GM03348 (cell line): ENCODE data around the gene CGB7.
"Not testable (repeated sequence)": the region's sequence is repeated elsewhere in the genome, so short reads cannot be mapped to it uniquely, and the experiment has no call there.

Experiments
- DNase-seq: peaks from one replicate; pipeline ENCODE4 v3.0.0; 2012; ENCODE audit warnings: low spot score

Gene CGB7

DNA sequence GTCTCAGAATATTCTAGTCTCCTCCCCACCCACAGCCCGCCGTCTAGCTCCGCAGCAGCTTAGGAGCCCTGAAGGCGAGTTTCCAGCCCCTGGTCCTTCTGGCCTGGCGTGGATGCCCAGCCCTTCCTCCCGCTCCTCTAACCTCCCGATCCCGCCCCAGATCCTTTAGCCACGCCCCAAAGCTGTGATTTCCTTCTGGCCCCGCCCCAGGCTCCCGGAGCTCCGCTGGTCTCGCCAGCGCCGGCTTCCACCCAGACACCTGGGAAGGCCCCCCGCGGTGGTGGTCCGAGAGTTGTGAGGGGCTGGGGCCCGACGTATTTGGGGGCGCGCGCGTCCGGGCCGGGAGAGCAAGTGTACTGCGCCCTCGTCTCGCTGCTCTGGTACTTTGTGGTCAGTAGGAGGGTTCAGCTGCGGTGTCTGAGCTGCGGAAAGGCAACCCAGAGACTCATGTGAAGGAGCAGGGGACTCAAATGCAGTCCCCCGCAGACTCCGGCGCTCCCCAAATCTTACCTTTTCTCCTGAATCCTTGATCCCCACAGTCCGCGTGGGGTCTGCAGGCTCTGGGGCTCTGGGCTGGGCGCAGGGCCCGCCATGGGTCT is at the start of gene CGB7:
CGB7 (minus strand) TSS at position 114 of the 599 bp plus-strand sequence. CDS start 2,374 bp downstream, outside the sequence.
- DNase-seq, result peak; percentile 92

DNA sequence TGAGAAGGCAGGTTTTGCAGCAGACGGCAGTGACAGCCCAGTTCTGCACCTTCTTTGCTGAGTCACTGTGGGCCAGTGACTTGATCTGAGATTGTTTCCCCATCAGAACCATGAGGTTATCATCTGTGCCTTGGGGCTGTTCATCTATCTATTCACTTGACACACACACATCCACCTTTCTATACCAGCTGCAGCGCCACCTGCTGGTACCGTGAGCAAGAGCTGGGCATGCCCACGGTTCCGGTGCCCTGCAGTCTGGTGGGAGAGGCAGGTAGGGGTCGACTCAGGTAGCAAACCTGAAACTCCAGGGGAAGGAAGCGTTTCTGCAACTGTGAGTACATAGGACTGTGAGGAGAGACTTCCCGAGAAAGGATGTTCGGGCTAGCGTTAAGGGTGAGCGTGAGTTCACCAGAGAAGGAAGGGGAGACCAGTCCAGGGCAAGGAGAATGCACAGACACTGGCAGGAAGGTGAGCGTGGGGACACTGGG is 49.1 kb upstream of the CGB7 start:
- peak; percentile 52 for DNase-seq

DNA sequence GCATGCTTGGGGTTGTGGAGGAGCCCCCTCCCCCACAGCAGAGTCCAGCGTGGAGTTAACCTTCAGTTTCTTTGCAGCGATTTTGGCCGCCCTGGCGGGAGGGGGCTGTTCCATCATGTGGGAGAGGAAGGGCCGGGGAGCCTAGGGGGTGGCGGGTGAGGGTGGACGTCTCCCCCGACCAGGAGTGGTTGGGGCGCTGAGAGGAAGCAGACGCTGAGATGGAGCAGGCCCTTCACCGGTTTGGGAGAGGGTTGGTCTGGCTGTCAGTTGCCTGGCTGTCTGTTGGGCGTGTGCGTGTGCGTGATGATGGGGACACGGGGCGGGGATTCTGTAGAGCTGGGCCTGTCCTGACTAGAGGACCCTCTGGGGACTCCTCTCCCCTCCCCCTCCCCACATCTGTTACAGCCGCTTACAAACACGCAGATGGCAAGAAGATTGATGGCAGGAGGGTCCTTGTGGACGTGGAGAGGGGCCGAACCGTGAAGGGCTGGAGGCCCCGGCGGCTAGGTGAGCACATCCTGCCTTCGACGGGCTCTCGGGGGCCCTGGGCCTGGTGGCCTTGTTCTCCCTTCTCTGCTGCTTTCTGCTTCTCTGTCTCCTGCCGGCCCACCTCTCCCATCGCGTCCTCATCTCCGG is 46.8 kb upstream of the CGB7 start:
- DNase-seq, result no peak

DNA sequence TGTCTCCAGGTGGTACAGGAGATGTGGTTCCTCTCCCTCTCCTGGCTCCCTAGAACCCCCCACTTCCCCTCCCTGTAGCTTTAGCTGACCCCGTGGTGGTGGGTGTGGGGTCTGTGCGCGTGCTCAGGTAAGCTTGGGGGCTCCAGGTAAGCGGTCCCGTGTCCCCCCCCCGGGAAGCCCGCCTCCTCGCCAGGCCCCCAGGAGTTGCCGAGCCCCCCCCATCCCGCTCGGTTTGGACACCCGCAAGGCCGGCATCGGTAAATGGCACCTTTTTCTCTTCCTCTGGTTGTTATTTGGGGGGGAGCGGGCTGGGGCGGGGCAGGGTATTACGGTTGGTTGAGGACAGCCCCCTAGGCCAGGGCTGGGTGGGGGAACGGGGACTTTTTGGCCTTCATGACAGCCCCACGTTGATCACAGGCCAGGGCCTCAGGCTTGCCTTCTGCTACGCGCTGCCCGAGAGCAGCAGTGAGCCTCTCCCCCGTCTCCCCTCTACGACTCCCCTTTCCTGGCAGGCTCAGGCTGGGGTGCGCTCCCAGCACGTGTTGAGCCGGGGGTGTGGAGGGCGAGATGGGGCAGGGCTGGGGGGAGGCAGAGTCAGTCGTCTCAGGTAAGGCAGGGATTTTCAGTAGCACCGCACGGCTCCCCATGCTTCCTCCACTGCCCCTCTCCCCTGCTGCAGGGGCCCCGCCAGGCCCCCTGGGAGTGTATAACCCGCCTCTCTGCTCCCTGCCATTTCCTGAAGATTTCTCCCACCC is 46.0 kb upstream of the CGB7 start:
- DNase-seq, result no peak

DNA sequence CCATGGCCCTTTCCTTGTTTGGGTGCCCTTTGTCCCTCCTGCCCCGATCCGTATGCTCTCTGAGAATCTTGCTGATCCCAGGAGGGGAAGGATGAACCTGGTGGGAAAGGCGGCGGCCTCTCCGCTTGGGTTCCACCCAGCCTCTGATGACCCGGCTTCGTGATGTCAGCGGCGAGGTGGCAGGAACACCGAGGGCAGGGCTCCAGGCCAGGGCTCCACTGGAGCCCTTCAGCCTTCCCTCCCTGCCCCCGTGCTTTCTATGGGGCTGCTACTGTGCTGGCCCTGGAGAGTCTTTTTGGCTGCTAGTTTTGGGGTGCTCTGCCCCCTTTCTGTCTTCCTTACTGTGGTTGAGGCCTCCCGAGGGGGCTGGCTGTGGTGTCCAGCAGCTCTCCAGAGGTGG is 44.8 kb upstream of the CGB7 start:
- DNase-seq, result no peak

DNA sequence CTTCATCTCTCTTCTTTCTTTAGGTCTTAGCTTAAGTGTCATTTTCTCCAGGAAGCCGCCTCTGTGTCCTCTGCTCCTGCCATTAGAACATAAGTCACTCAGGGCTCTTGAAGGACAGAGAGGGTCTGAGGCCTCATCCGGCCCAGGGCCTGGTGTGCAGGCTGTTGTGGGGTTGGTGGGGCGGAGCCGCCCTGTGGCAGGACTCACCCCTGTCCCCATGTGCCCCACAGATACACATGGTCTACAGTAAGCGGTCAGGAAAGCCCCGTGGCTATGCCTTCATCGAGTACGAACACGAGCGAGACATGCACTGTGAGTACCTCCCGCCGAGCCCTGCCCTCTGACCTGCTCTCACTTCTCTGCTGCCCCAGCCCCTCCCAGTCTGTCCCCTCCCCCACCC is 43.6 kb upstream of the CGB7 start:
- DNase-seq, result no peak

DNA sequence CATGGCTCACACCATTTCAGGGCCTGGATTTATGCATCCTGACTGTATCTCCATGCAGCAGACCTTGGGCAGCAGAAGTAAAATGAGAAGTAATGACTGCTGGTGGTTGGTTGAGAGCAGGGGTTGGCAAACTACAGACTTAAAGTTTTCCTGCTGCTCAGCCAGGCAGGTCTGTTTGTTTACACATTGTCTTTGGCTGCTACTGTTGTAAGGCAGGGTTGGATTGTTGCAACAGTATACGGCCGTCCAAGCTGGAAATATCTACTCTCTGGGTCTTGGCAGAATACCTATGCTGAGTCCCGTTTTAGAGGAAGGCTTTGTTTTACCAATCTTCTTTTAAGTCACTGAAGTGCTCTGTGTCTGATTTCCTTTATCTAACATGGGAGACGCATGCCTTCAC is 41.2 kb upstream of the CGB7 start:
- DNase-seq, result no peak

DNA sequence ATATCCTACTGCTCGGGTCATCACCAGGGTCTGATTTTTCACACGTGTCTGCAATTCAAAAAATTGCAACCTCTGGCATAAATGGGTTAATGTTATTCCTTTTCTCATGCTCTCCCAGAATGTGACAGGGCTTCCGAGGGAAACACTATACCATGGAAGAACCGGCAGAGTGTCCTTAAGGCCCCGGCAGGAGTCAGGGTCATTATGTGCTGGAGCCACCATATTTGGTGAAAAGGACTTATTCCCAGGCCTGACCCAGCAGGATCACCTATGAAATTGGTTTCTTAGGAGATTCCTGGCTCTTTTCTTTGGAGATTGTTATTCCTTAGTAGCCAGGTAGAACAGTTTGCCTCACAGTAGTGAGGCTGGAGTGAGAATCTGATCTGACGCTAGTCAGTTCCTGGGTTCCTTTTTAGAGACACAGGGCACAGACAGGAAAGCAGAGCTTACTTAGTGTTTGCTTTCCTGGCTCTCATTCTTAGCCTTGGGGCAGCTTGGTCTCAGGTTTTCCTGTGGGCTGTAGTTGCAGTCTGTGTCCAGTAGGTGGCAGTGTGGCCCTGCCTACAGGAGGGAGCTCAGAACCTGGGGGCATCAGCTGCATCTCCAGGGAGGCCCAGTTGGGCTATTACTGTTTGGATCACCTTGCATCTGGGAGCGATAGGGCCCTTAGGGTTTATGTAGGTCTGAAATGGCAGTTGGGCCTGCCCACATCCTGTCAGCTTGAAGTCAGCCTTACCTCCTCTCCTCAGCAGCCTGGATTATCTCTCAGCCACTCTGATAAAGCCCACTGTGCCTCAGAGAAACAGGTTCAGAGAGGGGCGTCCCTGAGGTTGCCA is 40.1 kb upstream of the CGB7 start:
- DNase-seq, result peak; percentile 82

DNA sequence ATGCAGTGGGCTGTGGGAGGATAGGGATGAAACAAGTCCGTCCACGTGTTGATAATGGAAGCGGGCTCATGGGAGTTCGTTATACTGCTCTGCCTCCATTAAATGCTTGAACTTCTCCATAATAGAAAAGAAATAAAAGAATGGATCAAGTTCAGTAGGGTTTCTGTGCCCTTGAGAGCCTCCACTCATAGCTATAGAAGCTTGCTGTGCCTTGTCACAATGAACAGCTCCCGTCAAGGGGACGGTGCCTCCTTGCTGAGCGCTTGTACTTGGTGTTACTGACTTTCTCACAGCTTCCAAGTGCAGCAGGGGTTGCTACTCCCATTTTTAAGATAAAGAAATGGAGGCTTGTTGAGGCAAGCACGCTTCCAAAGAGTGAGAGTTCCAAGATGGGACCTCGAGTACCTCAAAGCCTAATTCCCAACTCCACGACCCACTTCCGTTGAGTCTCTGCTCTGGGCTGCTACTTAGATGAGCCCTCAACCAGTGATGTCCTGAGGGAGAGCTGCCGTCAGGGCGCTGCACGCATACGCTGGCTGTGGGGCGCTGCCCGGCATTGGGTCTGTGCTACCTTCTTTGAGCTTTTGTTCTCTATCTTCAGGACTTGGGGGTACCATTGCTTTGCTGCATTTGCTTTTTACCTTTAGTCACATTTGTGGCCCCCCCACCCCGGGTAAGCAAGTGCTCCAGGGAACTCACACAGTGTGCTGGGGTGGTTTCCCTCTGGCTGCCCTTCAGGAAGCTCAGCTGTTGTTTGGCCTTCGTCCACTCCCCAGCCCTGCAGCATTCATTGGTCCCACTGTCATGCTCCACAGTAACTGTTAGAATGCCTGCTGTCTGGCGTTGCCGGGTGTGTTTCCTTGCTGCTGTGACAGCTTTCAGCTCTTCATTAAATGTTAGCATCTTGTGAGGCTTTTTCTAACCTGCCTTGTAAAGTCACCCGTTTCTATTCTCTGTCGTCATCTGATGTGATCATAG is 37.2 kb upstream of the CGB7 start:
- no peak for DNase-seq

DNA sequence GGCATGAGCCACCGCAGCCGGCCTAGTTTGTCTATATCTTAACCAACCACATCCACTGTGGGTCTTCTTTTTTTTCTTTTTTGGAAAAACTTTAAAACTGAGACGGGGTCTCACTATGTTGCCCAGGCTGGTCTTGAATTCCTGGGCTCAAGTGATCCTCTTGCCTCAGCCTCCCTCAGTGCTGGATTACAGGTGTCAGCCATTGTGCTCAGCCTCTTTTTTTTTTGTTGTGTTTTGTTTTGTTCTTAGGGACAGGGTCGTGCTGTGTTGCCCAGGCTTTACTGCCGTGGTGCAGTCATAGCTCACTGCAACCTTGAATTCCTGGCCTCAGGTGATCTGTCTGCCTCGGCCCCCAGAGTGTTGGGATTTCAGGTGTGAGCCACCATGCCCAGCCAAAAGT is 35.1 kb upstream of the CGB7 start:
- no peak for DNase-seq

DNA sequence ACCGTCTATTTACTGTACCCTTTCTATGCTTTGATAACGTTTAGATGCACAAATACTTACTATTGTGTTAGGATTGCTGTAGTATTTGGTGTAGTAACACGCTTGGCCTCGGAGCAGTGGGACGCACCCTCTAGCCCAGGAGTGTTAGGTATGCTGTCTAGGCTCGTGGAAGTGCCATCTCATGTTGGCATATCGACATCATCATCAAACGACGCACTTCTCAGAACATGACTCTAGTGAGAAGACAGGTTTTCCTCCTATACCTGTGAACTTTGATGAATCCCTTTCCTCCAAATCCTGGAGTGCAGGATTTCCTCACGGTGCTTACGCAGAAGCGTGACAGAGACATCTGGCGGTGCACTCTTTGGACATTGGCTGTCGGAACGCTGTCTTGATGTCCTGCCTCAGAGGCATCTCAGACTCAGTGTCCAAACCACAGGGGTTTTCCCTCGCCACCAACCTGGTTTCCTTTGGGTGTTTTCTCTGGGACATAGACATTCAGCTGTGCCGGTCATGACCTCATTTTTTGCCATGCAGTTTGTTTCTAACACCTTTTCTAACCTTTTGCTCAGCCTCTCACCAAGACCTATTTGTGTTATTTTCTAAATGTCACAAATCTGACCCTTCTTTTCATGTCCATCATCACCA is 34.0 kb upstream of the CGB7 start:
- DNase-seq, result no peak

DNA sequence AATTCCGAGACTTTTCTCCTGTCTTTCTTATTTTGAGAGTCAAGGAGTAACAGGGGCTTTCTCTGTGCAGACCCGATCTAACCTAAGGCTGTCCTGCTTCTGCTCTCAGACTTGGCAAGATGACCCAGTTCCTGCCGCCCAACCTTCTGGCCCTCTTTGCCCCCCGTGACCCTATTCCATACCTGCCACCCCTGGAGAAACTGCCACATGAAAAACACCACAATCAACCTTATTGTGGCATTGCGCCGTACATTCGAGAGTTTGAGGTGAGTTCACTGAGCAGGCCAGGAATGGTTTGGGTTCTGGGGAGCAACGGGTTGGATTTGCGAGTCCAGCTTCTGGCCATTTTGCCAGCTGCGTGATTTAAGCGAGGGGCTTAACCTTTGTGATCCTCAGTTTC is 28.7 kb upstream of the CGB7 start:
- no peak for DNase-seq

DNA sequence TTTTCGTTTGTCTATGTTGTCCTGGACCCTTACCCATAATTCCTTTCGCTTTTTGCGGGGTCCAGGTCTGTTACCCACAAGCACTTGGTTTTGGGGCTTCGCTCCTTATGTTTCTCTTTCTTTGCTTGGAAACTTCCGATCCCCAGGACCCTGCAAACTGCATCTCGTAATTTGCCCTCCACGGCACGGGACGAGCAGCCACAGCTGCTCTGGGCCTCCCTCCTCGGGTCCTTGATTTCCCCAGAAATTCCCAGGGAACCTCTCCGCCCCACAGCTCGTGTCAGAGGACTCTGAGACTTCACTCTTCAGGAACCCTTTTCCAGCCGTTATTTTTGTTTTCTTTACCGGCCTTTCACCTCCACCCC is 28.3 kb upstream of the CGB7 start:
- DNase-seq, result no peak

DNA sequence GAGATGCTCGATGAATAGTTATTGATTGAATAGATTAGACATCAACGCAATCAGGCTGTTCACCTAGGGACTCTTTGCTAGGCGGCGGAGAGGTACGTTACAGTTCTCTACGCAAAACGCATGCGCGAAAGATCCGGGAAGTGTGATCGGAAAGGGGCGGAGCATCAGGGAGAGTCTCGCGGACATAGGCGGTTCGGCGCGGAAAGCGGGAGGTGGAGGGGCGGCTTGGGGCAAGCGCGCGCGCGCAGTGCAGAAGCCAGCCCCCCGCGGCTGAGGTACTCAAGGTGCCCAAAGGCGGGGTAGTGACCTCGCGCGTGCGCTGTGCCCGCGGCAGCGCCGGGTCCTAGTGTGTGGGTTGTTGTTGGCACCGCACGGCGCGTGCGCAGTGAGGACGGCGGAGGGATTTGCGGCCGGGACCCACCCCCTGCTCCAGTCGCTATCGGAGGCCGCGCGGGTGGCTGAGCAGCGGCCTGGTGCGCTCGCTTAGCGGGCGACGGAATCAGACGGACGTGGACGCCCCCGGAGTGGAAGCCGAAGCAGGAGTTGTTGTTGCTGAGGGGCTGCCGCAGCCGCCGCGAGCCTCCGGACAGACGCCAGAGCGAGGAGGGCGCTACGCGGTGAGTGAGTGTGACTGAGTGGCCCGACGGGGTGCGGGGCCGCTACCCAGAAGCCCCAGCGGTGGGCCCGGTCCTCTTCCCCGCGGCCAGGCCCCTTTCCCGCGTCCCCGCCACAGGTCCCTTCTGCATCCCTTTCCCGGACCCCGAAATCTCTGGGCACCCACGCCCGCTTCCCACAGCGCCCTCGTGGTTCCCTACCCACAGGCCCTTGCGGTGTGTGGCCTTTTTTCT is 27.7 kb upstream of the CGB7 start, which contains the start of gene SNRNP70:
SNRNP70 (plus strand) TSS at position 432 of the 848 bp plus-strand sequence. CDS start 964 bp downstream, outside the sequence.
- peak; percentile 100 for DNase-seq

DNA sequence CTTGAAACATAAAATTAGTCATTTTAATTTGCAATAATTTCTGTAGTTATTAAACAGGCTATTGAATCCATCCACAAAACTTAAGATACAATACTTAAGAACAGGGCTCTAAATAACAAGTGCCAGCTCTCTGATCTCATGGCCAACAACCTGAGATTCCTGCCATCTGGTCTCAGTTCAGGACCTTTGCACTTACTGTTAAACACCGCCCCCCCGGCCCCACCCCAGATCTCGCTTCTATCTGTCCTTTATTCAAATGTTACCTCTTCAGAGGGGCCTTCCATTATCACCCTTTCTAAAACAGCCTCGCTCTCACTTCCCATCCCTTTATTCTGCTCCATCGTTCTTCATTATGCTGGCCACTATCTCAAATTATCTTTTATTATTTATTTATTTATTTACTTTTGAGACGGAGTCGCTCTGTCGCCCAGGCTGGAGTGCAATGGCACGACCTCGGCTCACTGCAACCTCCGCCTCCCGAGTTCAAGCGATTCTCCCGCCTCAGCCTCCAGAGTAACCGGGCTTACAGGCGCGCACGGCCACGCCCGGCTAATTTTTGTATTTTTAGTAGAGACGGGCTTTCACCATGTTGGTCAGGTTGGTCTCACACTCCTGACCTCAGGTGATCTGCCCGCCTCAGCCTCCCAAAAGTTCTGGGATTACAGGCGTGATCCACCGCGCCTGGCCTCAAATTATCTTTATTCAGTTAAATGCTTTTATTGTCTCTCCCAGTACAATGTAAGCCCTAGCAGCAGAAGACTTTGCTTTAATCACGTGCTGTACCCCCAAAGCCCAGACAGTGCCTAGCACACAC is 26.9 kb upstream of the CGB7 start:
- no peak for DNase-seq

DNA sequence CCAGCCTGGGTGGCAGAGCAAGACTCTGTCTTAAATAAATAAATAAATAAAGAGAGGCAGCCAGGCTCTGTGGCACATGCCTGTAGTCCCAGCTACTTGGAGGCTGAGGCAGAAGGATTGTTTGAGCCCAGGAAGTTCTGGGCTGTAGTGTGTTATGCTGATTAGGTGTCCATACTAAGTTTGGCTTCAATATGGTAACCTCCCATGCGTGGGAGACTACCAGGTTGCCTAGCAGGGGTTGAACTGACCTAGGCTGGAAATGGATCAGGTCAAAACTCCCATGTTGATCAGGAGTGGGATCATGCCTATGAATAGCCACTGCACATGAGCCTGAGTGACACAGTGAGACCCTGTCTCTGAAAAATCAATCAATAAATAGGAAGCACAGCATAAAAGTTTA is 23.7 kb upstream of the CGB7 start:
- no peak for DNase-seq

DNA sequence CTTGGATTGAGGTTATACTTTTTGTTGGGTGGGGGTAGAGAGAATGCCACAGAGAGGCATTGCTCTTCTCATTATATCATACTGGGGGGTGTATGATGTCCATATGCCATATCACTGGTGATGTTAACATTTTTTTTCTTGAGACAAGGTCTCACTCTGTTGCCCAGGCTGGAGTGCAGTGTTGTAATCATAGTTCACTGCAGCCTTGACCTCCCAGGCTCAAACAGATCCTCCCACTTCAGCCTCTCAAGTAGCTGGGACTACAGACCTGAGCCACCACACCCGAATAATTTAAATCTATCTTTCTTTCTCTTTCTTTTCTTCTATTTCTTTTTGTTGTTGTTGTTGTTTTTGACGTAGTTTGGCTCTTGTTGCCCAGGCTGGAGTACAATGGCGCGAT is 22.8 kb upstream of the CGB7 start:
- no peak for DNase-seq

DNA sequence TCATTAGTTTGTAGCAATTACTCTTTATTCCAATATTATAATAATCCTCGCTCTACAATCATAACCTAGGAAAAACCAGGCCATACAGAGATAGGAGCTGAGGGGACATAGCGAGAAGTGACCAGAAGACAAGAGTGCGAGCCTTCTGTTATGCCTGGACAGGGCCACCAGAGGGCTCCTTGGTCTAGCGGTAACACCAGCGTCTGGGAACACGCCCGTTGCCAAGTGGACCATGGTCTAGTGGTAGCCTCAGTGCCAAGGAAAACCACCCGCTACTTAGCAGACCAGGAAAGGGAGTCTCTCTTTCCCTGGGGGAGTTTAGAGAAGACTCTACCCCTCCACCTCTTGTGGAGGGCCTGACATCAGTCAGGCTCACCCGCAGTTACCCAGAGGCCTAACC is 17.3 kb upstream of the CGB7 start:
- DNase-seq, result not testable (repeated sequence)
